Measurements from ENCODE around the gene AIMP1.

The AIMP1 gene

GRCh38 chr4:106312377-106312776 is 4.0 kb upstream of the AIMP1 start:
- H3K27ac ChIP-seq (replicated peaks; ENCODE audit: low read length) = no peak overlapping the region
- WGBS, 2 donors (ENCODE audit: extremely low coverage in 2 of 2, insufficient read length in 2 of 2, insufficient replicate concordance in 1 of 2) = no CpG with 5 or more reads among the region's 1 CpG
- H3K4ac ChIP-seq (ENCODE audit: low read length) = no peak overlapping the region

GRCh38 chr4:106312997-106313522 is 3.3 kb upstream of the AIMP1 start:
- H3K18ac ChIP-seq (ENCODE audit: low read length) = no peak overlapping the region
- no peak overlapping the region for H2BK15ac ChIP-seq (ENCODE audit: low read length)
- H3K23ac ChIP-seq (ENCODE audit: low read depth, low read length, poor library complexity) = no peak overlapping the region
- no peak overlapping the region for H3K4me2 ChIP-seq (ENCODE audit: insufficient read depth, low read length, poor library complexity, severe bottlenecking)
- no peak overlapping the region for H2AFZ ChIP-seq (ENCODE audit: low read length)
- no peak overlapping the region for H3K4me3 ChIP-seq (ENCODE audit: low read length in 2 of 2)
- H3K14ac ChIP-seq (ENCODE audit: low read length) = no peak overlapping the region
- WGBS, 2 donors (ENCODE audit: extremely low coverage in 2 of 2, insufficient read length in 2 of 2, insufficient replicate concordance in 1 of 2) = no CpG with 5 or more reads among the region's 3 CpGs
- no peak overlapping the region for H2BK5ac ChIP-seq (ENCODE audit: low read length)
- no peak overlapping the region for H2BK120ac ChIP-seq (ENCODE audit: low read depth, low read length)
- no peak overlapping the region for H3K4ac ChIP-seq (ENCODE audit: low read length)
- H3K9ac ChIP-seq (ENCODE audit: low read depth, low read length, poor library complexity) = no peak overlapping the region
- H3K79me1 ChIP-seq (ENCODE audit: low read depth, low read length) = peaks cover 4% of the 10 kb centered on the region
- H3K4me1 ChIP-seq (ENCODE audit: control insufficient read depth in 2 of 2, insufficient read depth in 1 of 2, low read depth in 1 of 2, low read length in 2 of 2) = peaks cover 4 to 6% of the 10 kb centered on the region in 2 donors
- peaks cover 2 to 23% of the 10 kb centered on the region in 2 donors for H3K36me3 ChIP-seq (replicated peaks in 1 of 2; ENCODE audit: control insufficient read depth in 2 of 2, insufficient read depth in 2 of 2, low read length in 2 of 2)
- no peak overlapping the region for H2BK12ac ChIP-seq (ENCODE audit: low read length)
- no peak overlapping the region for H4K91ac ChIP-seq (ENCODE audit: low read depth, low read length, poor library complexity)
- H3K9me3 ChIP-seq (replicated peaks in 1 of 2; ENCODE audit: control insufficient read depth in 2 of 2, insufficient read depth in 1 of 2, low read depth in 1 of 2, low read length in 2 of 2) = no peaks in the 10 kb centered on the region
- H3K27me3 ChIP-seq (ENCODE audit: control insufficient read depth in 3 of 3, insufficient read depth in 3 of 3, low read depth in 1 of 3, low read length in 3 of 3) = no peaks in the 10 kb centered on the region
- no peak overlapping the region for H4K8ac ChIP-seq (ENCODE audit: low read depth, low read length)
- H2AK5ac ChIP-seq (ENCODE audit: low read depth, low read length) = no peak overlapping the region
- no peak for DNase-seq (ENCODE audit: low spot score)
- no peak overlapping the region for H3K27ac ChIP-seq (replicated peaks; ENCODE audit: low read length)

More at GRCh38 chr4:106312377-106312776, 4.0 kb upstream of the AIMP1 start:
- Histone ChIP-seq H3K4me3 (ENCODE audit: low read length in 2 of 2) (no peak overlapping the region), H3K23ac (ENCODE audit: low read depth, low read length, poor library complexity) (no peak overlapping the region), H3K9ac (ENCODE audit: low read depth, low read length, poor library complexity) (no peak overlapping the region), H3K79me1 (ENCODE audit: low read depth, low read length) (peaks cover 4% of the 10 kb centered on the region), H3K14ac (ENCODE audit: low read length) (no peak overlapping the region), H2AK5ac (ENCODE audit: low read depth, low read length) (no peak overlapping the region), H2BK5ac (ENCODE audit: low read length) (no peak overlapping the region), H3K4me2 (ENCODE audit: insufficient read depth, low read length, poor library complexity, severe bottlenecking) (no peak overlapping the region), H4K8ac (ENCODE audit: low read depth, low read length) (no peak overlapping the region), H2BK120ac (ENCODE audit: low read depth, low read length) (no peak overlapping the region), H2BK12ac (ENCODE audit: low read length) (no peak overlapping the region), H2BK15ac (ENCODE audit: low read length) (no peak overlapping the region), H3K27me3 (ENCODE audit: control insufficient read depth in 3 of 3, insufficient read depth in 3 of 3, low read depth in 1 of 3, low read length in 3 of 3) (no peaks in the 10 kb centered on the region), H2AFZ (ENCODE audit: low read length) (no peak overlapping the region), H3K4me1 (ENCODE audit: control insufficient read depth in 2 of 2, insufficient read depth in 1 of 2, low read depth in 1 of 2, low read length in 2 of 2) (peaks cover 3 to 4% of the 10 kb centered on the region in 2 donors), H3K18ac (ENCODE audit: low read length) (no peak overlapping the region), H3K36me3 (replicated peaks in 1 of 2; ENCODE audit: control insufficient read depth in 2 of 2, insufficient read depth in 2 of 2, low read length in 2 of 2) (peaks cover 2 to 30% of the 10 kb centered on the region in 2 donors), H4K91ac (ENCODE audit: low read depth, low read length, poor library complexity) (no peak overlapping the region), H3K9me3 (replicated peaks in 1 of 2; ENCODE audit: control insufficient read depth in 2 of 2, insufficient read depth in 1 of 2, low read depth in 1 of 2, low read length in 2 of 2) (no peaks in the 10 kb centered on the region)
- no peak for DNase-seq (ENCODE audit: low spot score)

GRCh38 chr4:106314960-106315359 is 1.4 kb upstream of the AIMP1 start:
- Histone ChIP-seq H3K4me1 (ENCODE audit: control insufficient read depth in 2 of 2, insufficient read depth in 1 of 2, low read depth in 1 of 2, low read length in 2 of 2) (peaks cover 4 to 6% of the 10 kb centered on the region in 2 donors), H2BK5ac (ENCODE audit: low read length) (no peak overlapping the region), H3K9ac (ENCODE audit: low read depth, low read length, poor library complexity) (no peak overlapping the region), H3K4me3 (ENCODE audit: low read length in 2 of 2) (peak overlapping the region in 1 of 2 donors; percentile 82), H3K27ac (replicated peaks; ENCODE audit: low read length) (no peak overlapping the region), H2BK12ac (ENCODE audit: low read length) (no peak overlapping the region), H3K4me2 (ENCODE audit: insufficient read depth, low read length, poor library complexity, severe bottlenecking) (peak overlapping the region; percentile 11), H3K23ac (ENCODE audit: low read depth, low read length, poor library complexity) (no peak overlapping the region), H2AK5ac (ENCODE audit: low read depth, low read length) (no peak overlapping the region), H4K91ac (ENCODE audit: low read depth, low read length, poor library complexity) (no peak overlapping the region), H3K18ac (ENCODE audit: low read length) (no peak overlapping the region), H4K8ac (ENCODE audit: low read depth, low read length) (no peak overlapping the region), H3K4ac (ENCODE audit: low read length) (no peak overlapping the region), H3K36me3 (replicated peaks in 1 of 2; ENCODE audit: control insufficient read depth in 2 of 2, insufficient read depth in 2 of 2, low read length in 2 of 2) (peaks cover 0 to 13% of the 10 kb centered on the region in 2 donors), H3K14ac (ENCODE audit: low read length) (no peak overlapping the region), H3K27me3 (ENCODE audit: control insufficient read depth in 3 of 3, insufficient read depth in 3 of 3, low read depth in 1 of 3, low read length in 3 of 3) (no peaks in the 10 kb centered on the region), H2BK120ac (ENCODE audit: low read depth, low read length) (no peak overlapping the region), H2AFZ (ENCODE audit: low read length) (no peak overlapping the region), H2BK15ac (ENCODE audit: low read length) (no peak overlapping the region), H3K9me3 (replicated peaks in 1 of 2; ENCODE audit: control insufficient read depth in 2 of 2, insufficient read depth in 1 of 2, low read depth in 1 of 2, low read length in 2 of 2) (no peaks in the 10 kb centered on the region), H3K79me1 (ENCODE audit: low read depth, low read length) (peaks cover 4% of the 10 kb centered on the region)
- no CpG with 5 or more reads among the region's 6 CpGs for WGBS, 2 donors (ENCODE audit: extremely low coverage in 2 of 2, insufficient read length in 2 of 2, insufficient replicate concordance in 1 of 2)
- DNase-seq (ENCODE audit: low spot score) = no peak

- H3K4me3 ChIP-seq (ENCODE audit: low read length in 2 of 2) = peak overlapping the region; percentile 82 to 91
- H3K23ac ChIP-seq (ENCODE audit: low read depth, low read length, poor library complexity) = peak overlapping the region; percentile 62
- no peak overlapping the region for H2BK120ac ChIP-seq (ENCODE audit: low read depth, low read length)
- no peaks in the 10 kb centered on the region for H3K9me3 ChIP-seq (replicated peaks in 1 of 2; ENCODE audit: control insufficient read depth in 2 of 2, insufficient read depth in 1 of 2, low read depth in 1 of 2, low read length in 2 of 2)
- peak overlapping the region; percentile 97 for H3K18ac ChIP-seq (ENCODE audit: low read length)
- peak overlapping the region; percentile 85 for H3K4me2 ChIP-seq (ENCODE audit: insufficient read depth, low read length, poor library complexity, severe bottlenecking)
- peak overlapping the region; percentile 28 for H3K4ac ChIP-seq (ENCODE audit: low read length)
- H2AK5ac ChIP-seq (ENCODE audit: low read depth, low read length) = no peak overlapping the region
- no peaks in the 10 kb centered on the region for H3K27me3 ChIP-seq (ENCODE audit: control insufficient read depth in 3 of 3, insufficient read depth in 3 of 3, low read depth in 1 of 3, low read length in 3 of 3)
- no peak overlapping the region for H4K91ac ChIP-seq (ENCODE audit: low read depth, low read length, poor library complexity)
- WGBS, 2 donors (ENCODE audit: extremely low coverage in 2 of 2, insufficient read length in 2 of 2, insufficient replicate concordance in 1 of 2) = no CpG with 5 or more reads among the region's 13 CpGs
- no peak for DNase-seq (ENCODE audit: low spot score)
- peak overlapping the region; percentile 27 for H2BK5ac ChIP-seq (ENCODE audit: low read length)
- H3K27ac ChIP-seq (replicated peaks; ENCODE audit: low read length) = peak overlapping the region; percentile 76
- peak overlapping the region; percentile 97 for H3K9ac ChIP-seq (ENCODE audit: low read depth, low read length, poor library complexity)
- H3K14ac ChIP-seq (ENCODE audit: low read length) = no peak overlapping the region
- peaks cover 4% of the 10 kb centered on the region for H3K79me1 ChIP-seq (ENCODE audit: low read depth, low read length)
- H3K4me1 ChIP-seq (ENCODE audit: control insufficient read depth in 2 of 2, insufficient read depth in 1 of 2, low read depth in 1 of 2, low read length in 2 of 2) = peaks cover 4 to 6% of the 10 kb centered on the region in 2 donors
- no peak overlapping the region for H2BK12ac ChIP-seq (ENCODE audit: low read length)
- peaks cover 0 to 13% of the 10 kb centered on the region in 2 donors for H3K36me3 ChIP-seq (replicated peaks in 1 of 2; ENCODE audit: control insufficient read depth in 2 of 2, insufficient read depth in 2 of 2, low read length in 2 of 2)
- H4K8ac ChIP-seq (ENCODE audit: low read depth, low read length) = peak overlapping the region; percentile 95
- H2BK15ac ChIP-seq (ENCODE audit: low read length) = no peak overlapping the region
- H2AFZ ChIP-seq (ENCODE audit: low read length) = peak overlapping the region; percentile 90
These were observed 828 bp upstream of the AIMP1 start for GRCh38 chr4:106315476-106315967.
